ENCODE measurements around the gene BACH2.
"Not testable (repeated sequence)": the region's sequence is repeated elsewhere in the genome, so short reads cannot be mapped to it uniquely, and the experiment has no call there.

Gene BACH2

GRCh38 chr6:90180526-90180925, 116.1 kb downstream of the BACH2 start:
- DNase-seq: no peak

DNA sequence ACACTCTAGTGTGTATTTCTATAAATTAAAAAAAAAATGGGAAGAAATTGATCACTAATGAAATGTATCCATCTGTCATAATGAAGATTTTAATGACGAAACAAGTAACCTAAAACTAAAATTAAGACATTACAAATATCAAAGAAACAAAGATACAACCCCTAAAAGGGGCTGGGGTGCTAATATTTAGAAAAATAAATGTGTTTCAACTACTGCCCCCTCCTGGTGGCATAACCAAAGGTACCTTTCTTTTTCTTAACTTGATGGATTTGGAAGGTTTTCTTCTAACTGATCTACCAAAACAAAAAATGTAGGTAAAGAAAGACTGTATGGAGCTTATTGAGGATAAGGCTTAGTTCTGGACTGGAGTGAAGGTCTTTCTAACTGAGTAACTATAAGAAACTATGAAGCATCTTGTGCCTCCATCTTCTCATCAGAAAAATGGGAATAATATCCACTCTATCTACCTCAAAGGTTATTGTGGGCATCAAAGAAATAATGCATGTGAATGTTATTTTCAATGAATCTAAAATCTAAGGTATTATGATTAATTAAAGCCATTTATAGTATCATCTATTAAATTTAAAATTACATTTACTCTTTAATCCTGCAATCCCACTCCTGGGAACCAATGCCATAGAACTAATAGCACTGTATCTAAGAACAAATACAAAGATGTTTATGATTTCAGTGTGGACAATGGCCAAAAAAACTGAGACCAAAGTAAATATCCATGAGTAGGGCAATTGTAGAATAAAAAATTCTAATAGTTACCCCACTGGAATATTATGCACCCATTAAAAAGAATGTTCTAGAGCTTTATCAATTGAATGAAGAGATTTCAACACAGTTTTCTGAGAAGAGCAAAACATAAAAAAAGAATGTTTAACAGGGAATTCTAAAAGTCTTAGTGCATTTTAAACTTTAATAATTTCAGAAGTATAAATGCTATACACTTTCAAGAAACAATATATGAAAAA, 117.2 kb downstream of the BACH2 start:
- peak; percentile 25 for DNase-seq

GRCh38 chr6:90178384-90178855, 118.2 kb downstream of the BACH2 start:
- DNase-seq: no peak

- no peak for DNase-seq
Observed at GRCh38 chr6:90177544-90178383, 118.9 kb downstream of the BACH2 start.

DNA sequence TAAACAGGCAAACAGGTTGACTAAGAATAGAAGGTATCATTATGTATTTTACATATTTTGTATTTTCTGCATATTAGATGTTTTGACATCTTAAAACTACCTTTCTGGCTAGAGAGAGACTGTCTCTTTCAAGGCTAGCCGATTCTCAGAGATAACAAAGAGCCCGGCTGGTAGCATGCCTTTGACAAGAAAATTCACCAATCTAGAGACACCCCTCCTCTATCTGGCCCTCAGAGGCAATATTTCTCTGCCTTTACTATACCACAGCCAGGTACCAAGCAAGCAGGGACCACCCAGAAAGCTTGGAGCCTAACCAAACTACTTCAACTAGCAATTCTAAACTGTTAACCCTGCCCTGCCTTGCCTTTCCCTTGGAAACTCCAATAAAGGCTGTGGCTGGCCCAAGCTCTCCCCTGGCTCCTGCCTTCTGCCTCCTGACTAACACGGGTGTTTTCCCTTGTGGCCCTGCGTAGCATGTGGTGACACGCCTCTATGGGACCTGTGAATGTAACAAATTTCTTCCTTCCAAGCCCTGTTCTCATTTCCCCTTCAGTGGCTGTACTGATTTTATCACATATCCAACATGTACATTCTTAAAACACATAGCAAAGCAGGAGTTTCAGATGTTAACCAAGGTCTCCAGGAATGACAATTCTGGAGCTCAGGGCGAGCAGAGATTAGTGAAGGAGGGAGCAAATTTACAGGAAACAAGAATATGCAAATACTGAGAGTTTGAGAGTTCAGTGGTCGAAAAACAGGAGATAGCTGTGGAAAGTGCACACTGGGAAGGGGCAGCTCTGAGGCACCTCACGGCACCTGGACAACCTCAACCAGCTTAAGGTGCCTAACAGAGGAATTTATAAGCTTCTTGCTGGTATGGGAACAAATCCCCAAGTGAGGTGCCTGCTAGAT, 120.8 kb downstream of the BACH2 start:
- peak; percentile 19 for DNase-seq

- no peak for DNase-seq
Observed at GRCh38 chr6:90173262-90173925, 123.2 kb downstream of the BACH2 start.

GRCh38 chr6:90170601-90171000, 126.0 kb downstream of the BACH2 start:
- DNase-seq: no peak

GRCh38 chr6:90169374-90169773, 127.3 kb downstream of the BACH2 start:
- DNase-seq: no peak

DNA sequence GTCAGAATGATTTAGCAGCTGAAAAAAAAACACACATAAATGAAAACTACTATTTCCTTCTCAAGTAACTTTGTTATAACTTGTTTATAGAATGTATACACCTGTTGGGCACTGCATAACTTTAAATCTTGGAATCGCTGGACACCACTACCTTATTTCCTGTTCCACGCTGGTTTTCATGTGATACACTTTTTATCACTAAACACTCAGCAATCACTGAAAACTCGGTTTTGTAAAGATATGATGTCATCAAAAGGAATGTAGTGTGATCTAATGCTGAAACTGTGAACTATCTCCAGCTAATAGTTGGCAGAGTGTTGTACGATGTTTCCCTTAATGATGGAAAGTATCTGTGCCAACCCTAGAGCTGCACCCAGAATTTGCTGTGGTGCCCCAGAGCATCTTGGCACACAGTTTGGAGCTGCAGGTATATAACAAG, 127.9 kb downstream of the BACH2 start:
- DNase-seq: no peak

GRCh38 chr6:90167514-90168379, 128.9 kb downstream of the BACH2 start:
- no peak for DNase-seq

GRCh38 chr6:90166155-90166924, 130.3 kb downstream of the BACH2 start:
- not testable (repeated sequence) for DNase-seq

- no peak for DNase-seq
Observed at GRCh38 chr6:90162648-90163387, 133.8 kb downstream of the BACH2 start.

- no peak for DNase-seq
Observed at GRCh38 chr6:90160013-90160412, 136.6 kb downstream of the BACH2 start.

GRCh38 chr6:90159452-90159851, 137.2 kb downstream of the BACH2 start:
- no peak for DNase-seq

- no peak for DNase-seq
Observed at GRCh38 chr6:90158936-90159335, 137.7 kb downstream of the BACH2 start.

GRCh38 chr6:90157441-90157840, 139.2 kb downstream of the BACH2 start:
- DNase-seq: no peak

DNA sequence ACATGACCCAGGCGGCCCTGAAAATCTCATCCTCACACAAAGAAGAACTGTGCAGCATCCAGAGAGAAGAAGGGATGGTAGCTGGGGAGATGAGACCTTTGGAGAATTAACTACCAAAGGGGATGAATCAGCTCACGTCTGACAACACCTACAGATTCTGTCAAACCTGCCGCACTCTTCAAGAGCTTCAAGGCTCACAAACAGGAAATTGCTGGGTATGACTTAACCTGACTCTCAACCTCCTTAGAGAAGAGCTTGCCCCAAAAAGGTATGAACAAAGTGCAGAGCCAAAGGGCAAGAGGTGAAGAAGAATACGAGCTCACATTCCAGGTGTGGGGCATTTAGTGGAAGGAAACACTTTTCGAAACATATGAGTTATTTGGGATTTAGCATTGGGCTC, 139.8 kb downstream of the BACH2 start:
- peak; percentile 46 for DNase-seq

DNA sequence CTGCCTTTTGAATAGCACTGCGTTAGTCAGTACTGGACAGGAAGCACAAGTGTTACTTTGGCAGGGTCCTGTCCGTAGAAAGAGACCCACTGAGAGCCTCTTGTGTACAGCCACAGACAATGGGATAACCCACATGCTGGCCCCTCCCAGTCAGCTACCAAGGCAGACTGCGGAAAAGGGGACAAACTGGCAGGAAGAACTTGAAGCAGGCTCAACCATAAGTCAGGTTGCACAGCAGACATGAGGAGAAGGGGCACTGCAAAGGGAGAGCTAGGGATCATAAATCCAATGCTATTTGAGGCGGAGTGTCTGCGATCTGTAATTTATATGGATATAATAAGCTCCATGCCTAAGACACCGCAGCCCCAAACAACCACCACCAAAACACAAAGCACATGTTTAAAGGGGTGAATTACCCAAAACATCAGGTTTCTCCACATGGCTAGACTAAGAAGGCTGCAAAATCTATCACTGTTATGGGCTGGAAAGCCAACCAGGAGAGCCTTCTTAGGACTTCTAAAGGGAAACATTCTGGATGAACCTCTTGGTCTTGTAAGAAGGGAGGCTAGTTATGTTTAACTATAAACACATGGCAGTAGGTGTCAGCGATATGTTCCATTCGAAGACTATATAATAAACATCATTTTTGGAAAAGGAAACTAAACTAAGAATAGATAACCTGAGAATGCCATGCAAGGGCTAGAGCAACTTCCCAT, 141.7 kb downstream of the BACH2 start:
- no peak for DNase-seq
